GM18870 (cell line): Measurements from ENCODE around the gene VPS26B.
"Not testable (repeated sequence)": the region's sequence is repeated elsewhere in the genome, so short reads cannot be mapped to it uniquely, and the experiment has no call there.

Experiments used
- ATAC-seq: cut with Tn5 transposase; IDR thresholded peaks from one replicate; pipeline ENCODE4 v1.9.1; 2021; ENCODE audit warnings: moderate library complexity; ENCODE audit not compliant: unreplicated experiment

VPS26B gene

GRCh38 chr11:134223836-134224709, at the start of gene VPS26B, which contains the start of gene NCAPD3:
Gene VPS26B (plus strand): TSS chr11:134224671. CDS start chr11:134225123, 452 bp downstream.
Gene NCAPD3 (minus strand): TSS chr11:134223967. CDS start chr11:134223926, 41 bp downstream.
- peak; percentile 69 for ATAC-seq

- ATAC-seq: no peak
These were observed 48.2 kb upstream of the VPS26B start for GRCh38 chr11:134176284-134176683.

- no peak for ATAC-seq
These were observed 46.3 kb upstream of the VPS26B start for GRCh38 chr11:134178032-134178674.

GRCh38 chr11:134181707-134182106, 42.8 kb upstream of the VPS26B start:
- no peak for ATAC-seq

- not testable (repeated sequence) for ATAC-seq
These were observed 36.4 kb upstream of the VPS26B start for GRCh38 chr11:134188092-134188491.

- ATAC-seq: no peak
These were observed 27.7 kb upstream of the VPS26B start for GRCh38 chr11:134196756-134197155.

- no peak for ATAC-seq
These were observed 24.9 kb upstream of the VPS26B start for GRCh38 chr11:134199531-134199930.

GRCh38 chr11:134200688-134201087, 23.8 kb upstream of the VPS26B start:
- ATAC-seq: no peak

GRCh38 chr11:134202661-134203060, 21.8 kb upstream of the VPS26B start:
- no peak for ATAC-seq

GRCh38 chr11:134205729-134206128, 18.7 kb upstream of the VPS26B start:
- no peak for ATAC-seq

- ATAC-seq: no peak
These were observed 18.3 kb upstream of the VPS26B start for GRCh38 chr11:134206185-134206584.

GRCh38 chr11:134207538-134208239, 16.8 kb upstream of the VPS26B start:
- no peak for ATAC-seq

GRCh38 chr11:134215836-134216235, 8.6 kb upstream of the VPS26B start:
- ATAC-seq: no peak

GRCh38 chr11:134216816-134217215, 7.7 kb upstream of the VPS26B start:
- ATAC-seq: no peak

GRCh38 chr11:134223121-134223520, 1.4 kb upstream of the VPS26B start:
- ATAC-seq: no peak

- ATAC-seq: peak; percentile 2
These were observed 516 bp downstream of the VPS26B start for GRCh38 chr11:134224710-134225664.

- no peak for ATAC-seq
These were observed 2.4 kb downstream of the VPS26B start for GRCh38 chr11:134226806-134227325.

GRCh38 chr11:134228625-134229024, 4.2 kb downstream of the VPS26B start:
- ATAC-seq: peak; percentile 65

GRCh38 chr11:134229126-134229790, 4.8 kb downstream of the VPS26B start:
- ATAC-seq: no peak

- no peak for ATAC-seq
These were observed 5.9 kb downstream of the VPS26B start for GRCh38 chr11:134230339-134230738.
